Liver (tissue), 9 donors: ENCODE data around the gene CD320. TPM values are rescaled to one million over a fixed set of nuclear protein-coding genes. Genes with fewer than 3 reads are reported as not detected.

ENCODE experiments used
- DNase-seq: peaks from one replicate; pipeline ENCODE4 v3.0.0-alpha.2; 2017; ENCODE audit warnings: low spot score
- H3K27ac ChIP-seq, 2 donors: one replicate each; pipeline ENCODE4 v1.7.0; 2013; ENCODE audit warnings: inconsistent platforms in 2 of 2, low read length in 2 of 2, control low read depth in 1 of 2, low read depth in 1 of 2, mild to moderate bottlenecking in 1 of 2
- H3K27me3 ChIP-seq, 4 donors: one replicate each; pipeline versions ENCODE4 v1.6.1 to v1.7.0; 2013; ENCODE audit warnings: low read length in 3 of 4, inconsistent platforms in 1 of 4, mild to moderate bottlenecking in 1 of 4, moderate library complexity in 1 of 4; ENCODE audit not compliant: control insufficient read depth in 4 of 4, insufficient read depth in 4 of 4
- H3K36me3 ChIP-seq, 4 donors: one replicate each; pipeline versions ENCODE4 v1.6.1 to v1.7.0; 2013; ENCODE audit warnings: low read length in 3 of 4, mild to moderate bottlenecking in 3 of 4, low read depth in 1 of 4, moderate library complexity in 1 of 4; ENCODE audit not compliant: control insufficient read depth in 4 of 4, insufficient read depth in 3 of 4
- H3K4me1 ChIP-seq, 4 donors: one replicate each; pipeline versions ENCODE4 v1.6.1 to v1.7.0; 2013; ENCODE audit warnings: low read length in 3 of 4, mild to moderate bottlenecking in 3 of 4, moderate library complexity in 1 of 4; ENCODE audit not compliant: control insufficient read depth in 4 of 4, insufficient read depth in 4 of 4
- H3K4me3 ChIP-seq, 3 donors: one replicate each; pipeline versions ENCODE4 v1.6.1 to v1.7.0; 2013; ENCODE audit warnings: low read length in 3 of 3, control low read depth in 1 of 3, low read depth in 1 of 3, mild to moderate bottlenecking in 1 of 3
- H3K9ac ChIP-seq, 2 donors: one replicate each; pipeline ENCODE4 v1.7.0; 2013; ENCODE audit warnings: low read length in 2 of 2, mild to moderate bottlenecking in 2 of 2, moderate library complexity in 2 of 2, control low read depth in 1 of 2, low read depth in 1 of 2
- H3K9me3 ChIP-seq, 4 donors: one replicate each; pipeline versions ENCODE4 v1.6.1 to v1.7.0; 2013; ENCODE audit warnings: low read length in 3 of 4; ENCODE audit not compliant: control insufficient read depth in 4 of 4
- EGR1 ChIP-seq, 2 donors: IDR thresholded peaks; 2 replicates each; pipeline ENCODE4 v1.6.1; 2016 to 2018; ENCODE audit warnings: antibody characterized with exemption in 2 of 2, low read depth in 2 of 2
- FOXA1 ChIP-seq: IDR thresholded peaks from 2 replicates; pipeline ENCODE4 v1.6.1; 2016; ENCODE audit warnings: antibody characterized with exemption
- FOXA2 ChIP-seq: IDR thresholded peaks from 2 replicates; pipeline ENCODE4 v1.6.1; 2016; ENCODE audit warnings: antibody characterized with exemption
- HNF4A ChIP-seq, 2 donors: conservative IDR thresholded peaks; 2 replicates each; pipeline ENCODE4 v1.6.1; 2016; ENCODE audit warnings: antibody characterized with exemption in 2 of 2, mild to moderate bottlenecking in 2 of 2
- HNF4G ChIP-seq: IDR thresholded peaks from 2 replicates; pipeline ENCODE4 v1.6.1; 2016; ENCODE audit warnings: antibody characterized with exemption
- RAD21 ChIP-seq, 2 donors: IDR thresholded peaks; 2 replicates each; pipeline ENCODE4 v1.6.1; 2016; ENCODE audit warnings: antibody characterized with exemption in 2 of 2, mild to moderate bottlenecking in 2 of 2
- RXRA ChIP-seq, 2 donors: IDR thresholded peaks; 2 replicates each; pipeline ENCODE4 v1.6.1; 2017 to 2018; ENCODE audit warnings: antibody characterized with exemption in 2 of 2, mild to moderate bottlenecking in 1 of 2
- TAF1 ChIP-seq: conservative IDR thresholded peaks from 2 replicates; pipeline ENCODE4 v1.6.1; 2016; ENCODE audit warnings: antibody characterized with exemption, mild to moderate bottlenecking
- YY1 ChIP-seq: IDR thresholded peaks from 2 replicates; pipeline ENCODE4 v1.6.1; 2016; ENCODE audit warnings: antibody characterized with exemption, mild to moderate bottlenecking
- WGBS: extraction: QIAGEN DNeasy Blood & Tissue Kit; methylation state at CpG from one replicate; pipeline ENCODE4 v1.1.7; 2013; 5-methylcytosine and 5-hydroxymethylcytosine counted together
- polyA plus RNA-seq, 2 donors: library from polyadenylated mRNA; stranded (reverse) in 1 of 2; unstranded in 1 of 2; fragments of 200-250 nt in 1 of 2; fragments of >200 nt in 1 of 2; fragmentation: Nextera tagmentation in 1 of 2; extraction: Ambion mirVana in 1 of 2; gene quantifications; one replicate each; pipeline versions ENCODE4 v1.2.1 to v1.2.3, GENCODE V29; 2013 to 2015
- total RNA-seq, 2 donors: library from RNA; depleted of rRNA; stranded (reverse); fragments of >200 nt; gene quantifications; one replicate each; pipeline ENCODE4 v1.2.3, GENCODE V29; 2014
- TF ChIP-seq, protein P1 (sequence below): IDR thresholded peaks from 2 replicates; pipeline ENCODE4 v1.6.1; 2016; ENCODE audit warnings: antibody characterized with exemption, mild to moderate bottlenecking
- TF ChIP-seq, protein P2 (sequence below): fragments of 150-350 bp; IDR thresholded peaks from 2 replicates; pipeline ENCODE4 v1.5.1; 2017; ENCODE audit warnings: improper control_type of control experiment, low read depth, low read length; ENCODE audit not compliant: missing input control
- donor health status: healthy.
- donor health status: healthy.
- donor health status: healthy.
- donor health status: healthy.
- donor health status: healthy.

The CD320 gene
- total and polyA plus RNA-seq, 4 donors = 6.7 to 18.0 (median 12.6) TPM

DNA sequence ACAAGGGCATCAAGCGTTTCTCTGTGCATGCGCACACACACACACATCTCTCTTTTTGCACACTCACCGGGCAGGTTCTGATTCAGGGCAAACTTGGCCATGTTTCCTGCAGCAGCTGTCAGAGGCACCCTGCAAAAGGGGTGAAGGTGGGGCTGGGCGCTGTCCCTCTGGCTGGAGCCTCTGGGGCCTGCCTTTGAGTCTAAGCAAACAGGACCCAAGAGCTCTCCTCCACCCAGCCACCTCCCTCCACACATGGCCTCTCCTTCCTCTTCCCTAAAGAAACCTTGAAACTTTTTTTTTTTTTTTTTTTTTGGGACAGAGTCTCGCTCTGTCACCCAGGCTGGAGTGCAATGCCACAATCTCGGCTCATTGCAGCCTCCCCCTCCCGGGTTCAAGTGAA is 29.6 kb upstream of the CD320 start:
- no peak for TF ChIP-seq HNF4G
- TF ChIP-seq, protein P1, sequence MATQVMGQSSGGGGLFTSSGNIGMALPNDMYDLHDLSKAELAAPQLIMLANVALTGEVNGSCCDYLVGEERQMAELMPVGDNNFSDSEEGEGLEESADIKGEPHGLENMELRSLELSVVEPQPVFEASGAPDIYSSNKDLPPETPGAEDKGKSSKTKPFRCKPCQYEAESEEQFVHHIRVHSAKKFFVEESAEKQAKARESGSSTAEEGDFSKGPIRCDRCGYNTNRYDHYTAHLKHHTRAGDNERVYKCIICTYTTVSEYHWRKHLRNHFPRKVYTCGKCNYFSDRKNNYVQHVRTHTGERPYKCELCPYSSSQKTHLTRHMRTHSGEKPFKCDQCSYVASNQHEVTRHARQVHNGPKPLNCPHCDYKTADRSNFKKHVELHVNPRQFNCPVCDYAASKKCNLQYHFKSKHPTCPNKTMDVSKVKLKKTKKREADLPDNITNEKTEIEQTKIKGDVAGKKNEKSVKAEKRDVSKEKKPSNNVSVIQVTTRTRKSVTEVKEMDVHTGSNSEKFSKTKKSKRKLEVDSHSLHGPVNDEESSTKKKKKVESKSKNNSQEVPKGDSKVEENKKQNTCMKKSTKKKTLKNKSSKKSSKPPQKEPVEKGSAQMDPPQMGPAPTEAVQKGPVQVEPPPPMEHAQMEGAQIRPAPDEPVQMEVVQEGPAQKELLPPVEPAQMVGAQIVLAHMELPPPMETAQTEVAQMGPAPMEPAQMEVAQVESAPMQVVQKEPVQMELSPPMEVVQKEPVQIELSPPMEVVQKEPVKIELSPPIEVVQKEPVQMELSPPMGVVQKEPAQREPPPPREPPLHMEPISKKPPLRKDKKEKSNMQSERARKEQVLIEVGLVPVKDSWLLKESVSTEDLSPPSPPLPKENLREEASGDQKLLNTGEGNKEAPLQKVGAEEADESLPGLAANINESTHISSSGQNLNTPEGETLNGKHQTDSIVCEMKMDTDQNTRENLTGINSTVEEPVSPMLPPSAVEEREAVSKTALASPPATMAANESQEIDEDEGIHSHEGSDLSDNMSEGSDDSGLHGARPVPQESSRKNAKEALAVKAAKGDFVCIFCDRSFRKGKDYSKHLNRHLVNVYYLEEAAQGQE = no peak
- TF ChIP-seq EGR1 (IDR thresholded peaks at IDR 0.05; ENCODE audit: low read depth in 2 of 2) = no peak
- peaks cover 3 to 21% (median 11%) of the 10 kb centered on the region in 4 donors for H3K4me1 ChIP-seq
- WGBS = 82% methylated on average over 7 of the region's 7 CpGs
- no peaks in the 10 kb centered on the region for H3K36me3 ChIP-seq
- no peak overlapping the region for H3K9ac ChIP-seq
- no peak overlapping the region for H3K27ac ChIP-seq
- H3K4me3 ChIP-seq = no peak overlapping the region
- H3K27me3 ChIP-seq = peaks cover 0 to 4% (median 1%) of the 10 kb centered on the region in 4 donors
- no peaks in the 10 kb centered on the region for H3K9me3 ChIP-seq
- DNase-seq = no peak

DNA sequence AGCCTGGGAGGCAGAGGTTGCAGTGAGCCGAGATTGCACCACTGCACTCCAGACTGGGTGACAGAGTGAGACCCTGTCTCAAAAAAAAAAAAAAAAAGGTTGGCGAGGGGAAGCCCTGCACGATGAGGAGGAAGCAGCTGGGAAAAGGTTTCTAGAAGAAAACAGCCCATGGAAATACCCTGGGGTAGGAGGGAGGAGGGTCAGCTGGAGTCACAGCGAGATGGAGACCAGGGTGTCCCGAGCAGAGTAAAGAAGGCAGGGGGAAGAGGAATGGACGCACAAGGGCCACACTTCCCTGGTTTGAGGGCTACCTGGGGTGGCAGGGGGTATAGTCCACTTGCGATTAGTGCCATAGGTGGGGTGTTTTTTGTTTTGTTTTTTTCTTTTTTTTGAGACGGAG is 28.5 kb upstream of the CD320 start:
- Histone ChIP-seq H3K27me3 (peaks cover 0 to 4% (median 1%) of the 10 kb centered on the region in 4 donors), H3K9me3 (no peaks in the 10 kb centered on the region), H3K4me3 (no peak overlapping the region), H3K9ac (no peak overlapping the region), H3K27ac (no peak overlapping the region), H3K36me3 (no peaks in the 10 kb centered on the region), H3K4me1 (peaks cover 3 to 20% (median 10%) of the 10 kb centered on the region in 4 donors)
- DNase-seq = no peak
- no peak for TF ChIP-seq HNF4A (conservative IDR thresholded peaks at IDR 0.05)
- TF ChIP-seq, protein P2, sequence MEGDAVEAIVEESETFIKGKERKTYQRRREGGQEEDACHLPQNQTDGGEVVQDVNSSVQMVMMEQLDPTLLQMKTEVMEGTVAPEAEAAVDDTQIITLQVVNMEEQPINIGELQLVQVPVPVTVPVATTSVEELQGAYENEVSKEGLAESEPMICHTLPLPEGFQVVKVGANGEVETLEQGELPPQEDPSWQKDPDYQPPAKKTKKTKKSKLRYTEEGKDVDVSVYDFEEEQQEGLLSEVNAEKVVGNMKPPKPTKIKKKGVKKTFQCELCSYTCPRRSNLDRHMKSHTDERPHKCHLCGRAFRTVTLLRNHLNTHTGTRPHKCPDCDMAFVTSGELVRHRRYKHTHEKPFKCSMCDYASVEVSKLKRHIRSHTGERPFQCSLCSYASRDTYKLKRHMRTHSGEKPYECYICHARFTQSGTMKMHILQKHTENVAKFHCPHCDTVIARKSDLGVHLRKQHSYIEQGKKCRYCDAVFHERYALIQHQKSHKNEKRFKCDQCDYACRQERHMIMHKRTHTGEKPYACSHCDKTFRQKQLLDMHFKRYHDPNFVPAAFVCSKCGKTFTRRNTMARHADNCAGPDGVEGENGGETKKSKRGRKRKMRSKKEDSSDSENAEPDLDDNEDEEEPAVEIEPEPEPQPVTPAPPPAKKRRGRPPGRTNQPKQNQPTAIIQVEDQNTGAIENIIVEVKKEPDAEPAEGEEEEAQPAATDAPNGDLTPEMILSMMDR = no peak
- TF ChIP-seq, protein P1 = no peak
- no peak for TF ChIP-seq RAD21 (IDR thresholded peaks at IDR 0.05)
- TF ChIP-seq FOXA2 = no peak
- TF ChIP-seq YY1 = no peak
- no peak for TF ChIP-seq HNF4G
- TF ChIP-seq EGR1 (IDR thresholded peaks at IDR 0.05; ENCODE audit: low read depth in 2 of 2) = no peak
- TF ChIP-seq TAF1 = no peak
- no peak for TF ChIP-seq RXRA (IDR thresholded peaks at IDR 0.05)
- no peak for TF ChIP-seq FOXA1
- 63% methylated on average over 8 of the region's 8 CpGs for WGBS
